C4-2B (cell line): Measurements from ENCODE around the gene ARV1.

Experiments used
- ZFX ChIP-seq: fragments of 450-650 bp; IDR thresholded peaks from 2 replicates; pipeline ENCODE4 v1.6.1; 2017
- TF ChIP-seq, protein P1 (sequence below): fragments of 450-650 bp; conservative IDR thresholded peaks from 2 replicates; pipeline ENCODE4 v1.5.1; 2017; ENCODE audit warnings: mild to moderate bottlenecking

DNA sequence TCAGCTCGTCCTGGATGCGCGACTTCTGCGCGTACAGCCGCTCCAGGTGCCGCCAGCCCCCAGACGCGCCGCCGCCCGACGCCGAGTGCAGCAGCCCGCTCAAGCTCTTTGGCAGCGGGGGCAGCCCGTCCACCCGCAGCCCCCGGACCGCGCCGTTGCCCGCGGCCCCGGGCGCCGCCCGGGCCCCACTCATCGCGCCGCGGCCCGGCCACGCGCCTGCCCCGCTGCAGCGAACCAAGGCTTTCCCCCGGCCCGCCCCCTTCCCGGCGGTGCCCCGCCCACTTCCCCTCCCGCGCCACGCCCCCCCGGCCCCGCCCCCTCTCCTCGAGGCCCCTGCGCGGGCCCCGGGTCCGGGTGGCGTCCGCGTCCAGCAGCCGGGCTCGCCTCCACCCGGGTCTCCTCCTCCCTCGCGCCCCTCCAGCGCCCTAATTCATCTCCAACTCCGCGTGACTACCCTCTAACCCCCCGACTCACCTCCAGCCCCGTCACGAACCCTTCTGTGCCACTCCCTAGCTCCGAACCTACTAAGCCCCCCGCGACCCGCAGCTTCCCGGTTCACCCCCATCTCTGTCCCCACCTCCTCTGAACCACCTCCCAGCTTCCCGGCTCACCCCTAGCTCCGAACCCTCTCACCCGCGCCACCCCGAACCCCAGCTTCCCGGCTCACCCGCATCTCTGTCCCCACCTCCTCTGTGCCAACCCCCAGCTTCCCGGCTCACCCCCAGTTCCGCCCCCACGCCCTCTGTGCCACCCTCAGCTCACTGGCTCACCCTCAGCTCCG, 61.3 kb downstream of the ARV1 start, which contains the start of gene FAM89A:
- TF ChIP-seq, protein P1, sequence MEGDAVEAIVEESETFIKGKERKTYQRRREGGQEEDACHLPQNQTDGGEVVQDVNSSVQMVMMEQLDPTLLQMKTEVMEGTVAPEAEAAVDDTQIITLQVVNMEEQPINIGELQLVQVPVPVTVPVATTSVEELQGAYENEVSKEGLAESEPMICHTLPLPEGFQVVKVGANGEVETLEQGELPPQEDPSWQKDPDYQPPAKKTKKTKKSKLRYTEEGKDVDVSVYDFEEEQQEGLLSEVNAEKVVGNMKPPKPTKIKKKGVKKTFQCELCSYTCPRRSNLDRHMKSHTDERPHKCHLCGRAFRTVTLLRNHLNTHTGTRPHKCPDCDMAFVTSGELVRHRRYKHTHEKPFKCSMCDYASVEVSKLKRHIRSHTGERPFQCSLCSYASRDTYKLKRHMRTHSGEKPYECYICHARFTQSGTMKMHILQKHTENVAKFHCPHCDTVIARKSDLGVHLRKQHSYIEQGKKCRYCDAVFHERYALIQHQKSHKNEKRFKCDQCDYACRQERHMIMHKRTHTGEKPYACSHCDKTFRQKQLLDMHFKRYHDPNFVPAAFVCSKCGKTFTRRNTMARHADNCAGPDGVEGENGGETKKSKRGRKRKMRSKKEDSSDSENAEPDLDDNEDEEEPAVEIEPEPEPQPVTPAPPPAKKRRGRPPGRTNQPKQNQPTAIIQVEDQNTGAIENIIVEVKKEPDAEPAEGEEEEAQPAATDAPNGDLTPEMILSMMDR, result no peak
- peak; percentile 24; the same call in 1 of the 2 replicates for TF ChIP-seq ZFX
